H1 (cell line): Measurements from ENCODE around the gene CHI3L1. TPM values are rescaled to one million over a fixed set of nuclear protein-coding genes. Genes with fewer than 3 reads are reported as not detected.

Source experiments
- CTCF ChIA-PET: fragments of 300-600 bp; sonication (Branson Sonifier 250); formaldehyde crosslinking; loops from one replicate; lab custom pipeline; 2021; ENCODE audit not compliant: partially characterized antibody; lab: Charles Lee
- POLR2A ChIA-PET: fragments of 300-600 bp; sonication (Branson Sonifier 250); formaldehyde crosslinking; loops from one replicate; lab custom pipeline; 2021; ENCODE audit warnings: inconsistent platforms; ENCODE audit not compliant: partially characterized antibody; lab: Charles Lee
- DNase-seq, 2 experiments: peaks; one replicate each; pipeline versions ENCODE4 v3.0.0 to v3.0.0-alpha.2; 2010 to 2022; ENCODE audit warnings: low spot score in 2 of 2, low read depth in 1 of 2, mixed read lengths in 1 of 2
- FAIRE-seq: peaks from 2 replicates; lab custom pipeline; 2011; peaks lifted over from hg19 to GRCh38; lab: Jason Lieb, UNC
- H2AFZ ChIP-seq: 2 replicates; pipeline ENCODE4 v1.8.1; 2012; ENCODE audit warnings: low read length, inconsistent platforms
- H2AK5ac ChIP-seq: 2 replicates; pipeline ENCODE4 v1.6.1; 2013; ENCODE audit warnings: low read depth, low read length
- H2BK120ac ChIP-seq: replicated peaks from 2 replicates; pipeline ENCODE3; 2013; ENCODE audit warnings: low read depth, low read length, inconsistent platforms
- H2BK12ac ChIP-seq: 2 replicates; pipeline ENCODE4 v1.6.1; 2013; ENCODE audit warnings: low read depth, low read length
- H2BK15ac ChIP-seq: 2 replicates; pipeline ENCODE4 v1.6.1; 2013; ENCODE audit warnings: low read length
- H2BK20ac ChIP-seq: 2 replicates; pipeline ENCODE4 v1.6.1; 2013; ENCODE audit warnings: low read length
- H2BK5ac ChIP-seq: 2 replicates; pipeline ENCODE4 v1.6.1; 2013; ENCODE audit warnings: low read depth, low read length
- H3K14ac ChIP-seq: 2 replicates; pipeline ENCODE4 v1.6.1; 2013; ENCODE audit warnings: inconsistent platforms; ENCODE audit not compliant: insufficient read length
- H3K18ac ChIP-seq: 2 replicates; pipeline ENCODE4 v1.6.1; 2013; ENCODE audit warnings: low read length; ENCODE audit errors: extremely low read depth
- H3K23ac ChIP-seq: 2 replicates; pipeline ENCODE4 v1.6.1; 2013; ENCODE audit warnings: inconsistent platforms; ENCODE audit not compliant: insufficient read length
- H3K23me2 ChIP-seq: 2 replicates; pipeline ENCODE4 v1.6.1; 2013; ENCODE audit warnings: low read depth, low read length
- H3K27ac ChIP-seq: 2 replicates; pipeline ENCODE4 v1.6.1; 2011; ENCODE audit warnings: low read depth, low read length, inconsistent platforms
- H3K27me3 ChIP-seq, 4 experiments: replicated peaks in 1 of 4; 1 replicate in 1 of 4; 2 replicates in 3 of 4; pipeline versions ENCODE4 v1.6.1 to v1.8.1; 2011 to 2013; ENCODE audit warnings: low read length in 3 of 4, mild to moderate bottlenecking in 3 of 4, inconsistent platforms in 2 of 4, mixed read lengths in 2 of 4, moderate library complexity in 1 of 4; ENCODE audit not compliant: control insufficient read depth in 3 of 4, insufficient read depth in 3 of 4; ENCODE audit errors: extremely low read depth in 1 of 4
- H3K36me3 ChIP-seq, 4 experiments: 2 replicates each; pipeline versions ENCODE4 v1.6.1 to v1.8.1; 2011 to 2013; ENCODE audit warnings: mild to moderate bottlenecking in 4 of 4, low read length in 3 of 4, moderate library complexity in 2 of 4, control low read depth in 1 of 4, inconsistent platforms in 1 of 4; ENCODE audit not compliant: insufficient read depth in 4 of 4, control insufficient read depth in 2 of 4
- H3K4ac ChIP-seq: replicated peaks from 2 replicates; pipeline ENCODE3; 2013; ENCODE audit warnings: low read length, low read depth, mixed read lengths, inconsistent platforms; ENCODE audit not compliant: insufficient read length
- H3K4me1 ChIP-seq, 4 experiments: replicated peaks in 1 of 4; 1 replicate in 1 of 4; 2 replicates in 3 of 4; pipeline versions ENCODE4 v1.6.1 to v1.8.1; 2011 to 2013; ENCODE audit warnings: low read length in 3 of 4, inconsistent platforms in 2 of 4, mixed read lengths in 1 of 4; ENCODE audit not compliant: insufficient read depth in 4 of 4, control insufficient read depth in 3 of 4
- H3K4me2 ChIP-seq, 2 experiments: 2 replicates each; pipeline versions ENCODE4 v1.6.1 to v1.8.1; 2011 to 2013; ENCODE audit warnings: low read depth in 2 of 2, low read length in 2 of 2, control low read depth in 1 of 2, inconsistent platforms in 1 of 2, mild to moderate bottlenecking in 1 of 2; ENCODE audit not compliant: insufficient read depth in 1 of 2
- H3K4me3 ChIP-seq, 4 experiments: fragments of 200-600, 300-600 bp in 1 of 4; sonication (generic), shearing (Covaris generic), sonication (Bioruptor Twin) in 1 of 4; 2 replicates each; pipeline versions ENCODE4 v1.5.1 to v1.8.1; 2011 to 2016; ENCODE audit warnings: low read length in 4 of 4, low read depth in 3 of 4, control low read depth in 2 of 4, inconsistent platforms in 2 of 4, mild to moderate bottlenecking in 2 of 4, mixed read lengths in 1 of 4, moderate library complexity in 1 of 4; ENCODE audit not compliant: insufficient read depth in 2 of 4; ENCODE audit errors: extremely low read depth in 1 of 4
- H3K56ac ChIP-seq: replicated peaks from 2 replicates; pipeline ENCODE3; 2013; ENCODE audit warnings: low read depth, mild to moderate bottlenecking, mixed read lengths, low read length, inconsistent platforms; ENCODE audit not compliant: insufficient read length
- H3K79me1 ChIP-seq: 2 replicates; pipeline ENCODE4 v1.6.1; 2013; ENCODE audit warnings: low read depth, low read length, control low read depth
- H3K79me2 ChIP-seq, 2 experiments: 2 replicates each; pipeline versions ENCODE4 v1.6.1 to v1.8.1; 2012 to 2013; ENCODE audit warnings: low read length in 2 of 2, mild to moderate bottlenecking in 2 of 2, inconsistent platforms in 1 of 2; ENCODE audit not compliant: insufficient read depth in 2 of 2, control insufficient read depth in 1 of 2
- H3K9ac ChIP-seq, 4 experiments: replicated peaks in 1 of 4; 1 replicate in 1 of 4; 2 replicates in 3 of 4; pipeline versions ENCODE4 v1.6.1 to v1.8.1; 2011 to 2013; ENCODE audit warnings: low read depth in 3 of 4, low read length in 3 of 4, control low read depth in 2 of 4, mild to moderate bottlenecking in 2 of 4, moderate library complexity in 2 of 4, inconsistent platforms in 1 of 4; ENCODE audit errors: extremely low read depth in 1 of 4
- H3K9me3 ChIP-seq, 2 experiments: 2 replicates each; pipeline versions ENCODE4 v1.6.1 to v1.8.1; 2012 to 2013; ENCODE audit warnings: mild to moderate bottlenecking in 2 of 2, moderate library complexity in 2 of 2, control low read depth in 1 of 2, inconsistent platforms in 1 of 2, low read depth in 1 of 2, low read length in 1 of 2, mixed read lengths in 1 of 2; ENCODE audit not compliant: insufficient read depth in 2 of 2
- H4K20me1 ChIP-seq, 2 experiments: replicated peaks in 1 of 2; 2 replicates each; pipeline versions ENCODE3 to v1.8.1; 2011 to 2013; ENCODE audit warnings: inconsistent platforms in 2 of 2, low read length in 2 of 2, mild to moderate bottlenecking in 1 of 2; ENCODE audit not compliant: insufficient read depth in 2 of 2, control insufficient read depth in 1 of 2
- H4K5ac ChIP-seq: 2 replicates; pipeline ENCODE4 v1.6.1; 2013; ENCODE audit warnings: low read length, low read depth, mixed read lengths, inconsistent platforms; ENCODE audit not compliant: insufficient read length
- H4K8ac ChIP-seq: 2 replicates; pipeline ENCODE4 v1.8.0; 2013; ENCODE audit warnings: mild to moderate bottlenecking, moderate library complexity, low read length, inconsistent platforms; ENCODE audit not compliant: insufficient read depth; ENCODE audit errors: extremely low read depth
- H4K91ac ChIP-seq: replicated peaks from 2 replicates; pipeline ENCODE3; 2013; ENCODE audit warnings: low read length, mixed read lengths, inconsistent platforms; ENCODE audit not compliant: insufficient read length
- CHD2 ChIP-seq: IDR thresholded peaks from 2 replicates; pipeline ENCODE4 v1.6.1; 2012; ENCODE audit warnings: low read length, improper control_type of control experiment
- JUN ChIP-seq: IDR thresholded peaks from 2 replicates; pipeline ENCODE4 v1.6.1; 2011; ENCODE audit warnings: low read depth, mild to moderate bottlenecking, improper control_type of control experiment, low read length
- PHF8 ChIP-seq: fragments of 200-600 bp; sonication (generic); conservative IDR thresholded peaks from 2 replicates; pipeline ENCODE4 v1.7.1; 2012; ENCODE audit warnings: low read depth, mild to moderate bottlenecking, inconsistent platforms, low read length, moderate library complexity
- RBBP5 ChIP-seq: IDR thresholded peaks from 2 replicates; pipeline ENCODE4 v1.7.1; 2012; ENCODE audit warnings: low read depth, mild to moderate bottlenecking, inconsistent platforms, low read length, moderate library complexity, borderline replicate concordance
- RNF2 ChIP-seq: fragments of 200-900, 300-1000 bp; sonication (generic); IDR thresholded peaks from 2 replicates; pipeline ENCODE4 v1.7.1; 2016; ENCODE audit warnings: borderline replicate concordance, low read depth, mild to moderate bottlenecking, antibody characterized with exemption, low read length; ENCODE audit not compliant: poor library complexity, severe bottlenecking; ENCODE audit errors: missing control alignments
- TAF7 ChIP-seq: optimal IDR thresholded peaks from 2 replicates; pipeline ENCODE3; 2011; ENCODE audit warnings: low read depth, mild to moderate bottlenecking, inconsistent platforms, low read length, moderate library complexity, borderline replicate concordance
- TEAD4 ChIP-seq: IDR thresholded peaks from 2 replicates; pipeline ENCODE4 v1.6.1; 2012; ENCODE audit warnings: low read depth, low read length, inconsistent platforms, mixed read lengths
- WGBS, 2 experiments: shearing (Covaris generic) in 1 of 2; methylation state at CpG; one replicate each; pipeline versions ENCODE4 v1.1.6 to v1.1.7; 2013 to 2015; ENCODE audit warnings: low lambda C conversion rate in 2 of 2, mixed read lengths in 2 of 2, inconsistent platforms in 1 of 2, low coverage in 1 of 2, missing lambda C conversion rate in 1 of 2; ENCODE audit not compliant: insufficient replicate concordance in 2 of 2, insufficient coverage in 1 of 2, insufficient read length in 1 of 2; ENCODE audit errors: extremely low coverage in 1 of 2, missing lambda C conversion rate in 1 of 2; 5-methylcytosine and 5-hydroxymethylcytosine counted together
- polyA plus RNA-seq, 7 experiments: library from polyadenylated mRNA; depleted of rRNA in 3 of 7; stranded (reverse) in 5 of 7; unstranded in 2 of 7; fragments of >200 nt in 5 of 7; fragments of 200-250 nt in 2 of 7; gene quantifications; 1 replicate in 5 of 7; 2 replicates in 1 of 7; 4 replicates in 1 of 7; pipeline versions ENCODE4 v1.2.1 to v1.2.3, GENCODE V29; 2011 to 2013; ENCODE audit warnings: missing spikeins in 2 of 7, mixed read lengths in 2 of 7
- total RNA-seq: library from RNA; stranded (reverse); fragmentation: NEBNext Ultra II Directional; extraction: Animal tissue kit (Norgen Biotek cat#: 25700); gene quantifications from 2 replicates; pipeline ENCODE4 v1.2.1, GENCODE V29; 2021
- TF ChIP-seq, protein P1 (sequence below): IDR thresholded peaks from 2 replicates; pipeline ENCODE4 v1.6.1; 2012; ENCODE audit warnings: low read length, inconsistent platforms
- TF ChIP-seq, protein P2 (sequence below): IDR thresholded peaks from 2 replicates; pipeline ENCODE4 v1.6.1; 2012; ENCODE audit warnings: inconsistent platforms
- TF ChIP-seq, protein P3 (sequence below): IDR thresholded peaks from 2 replicates; pipeline ENCODE4 v1.6.1; 2011; ENCODE audit warnings: low read depth, mild to moderate bottlenecking, low read length; ENCODE audit not compliant: insufficient read depth

Gene CHI3L1
- total and polyA plus RNA-seq, 2 of the 8 experiments (the other 6 are each of a cell fraction or from before 2014, with no cell fraction given) = 1.0 TPM; not detected in 1

DNA sequence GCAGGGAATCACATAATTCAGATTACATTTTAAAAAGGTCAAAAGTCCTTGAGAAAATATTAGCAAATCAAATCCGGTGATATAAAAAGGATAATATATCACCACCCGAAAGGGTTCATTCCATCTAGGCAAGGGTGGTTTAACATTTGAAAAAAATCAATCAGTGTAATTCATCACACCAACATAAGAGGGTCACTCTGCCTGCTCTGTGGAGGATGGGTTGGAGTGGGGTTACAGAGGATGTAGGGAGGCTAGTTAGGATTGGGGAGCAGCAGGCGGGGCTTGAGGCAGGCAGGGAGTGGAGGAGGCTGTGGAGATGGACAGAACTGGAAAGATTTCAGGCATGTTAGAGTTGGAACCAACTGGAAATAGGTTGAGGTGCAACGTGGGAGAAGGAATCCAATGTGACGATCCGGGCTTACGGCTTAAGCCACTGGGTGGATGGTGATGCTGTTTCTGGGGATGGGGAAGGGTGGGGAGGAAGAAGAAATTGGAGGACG is 46.5 kb downstream of the CHI3L1 start:
- H2AFZ ChIP-seq = no peak overlapping the region
- no peak overlapping the region for H2BK15ac ChIP-seq
- no peak overlapping the region for H4K91ac ChIP-seq
- H4K8ac ChIP-seq = no peak overlapping the region
- no peak overlapping the region for H3K4ac ChIP-seq
- H3K79me2 ChIP-seq = no peaks in the 10 kb centered on the region
- no peak overlapping the region for H3K14ac ChIP-seq
- H3K27ac ChIP-seq = no peak overlapping the region
- no peaks in the 10 kb centered on the region for H3K36me3 ChIP-seq
- no peaks in the 10 kb centered on the region; the same call in 1 of the 2 replicates for H3K23me2 ChIP-seq
- H3K4me2 ChIP-seq = no peak overlapping the region
- H3K4me3 ChIP-seq = no peak overlapping the region
- no peak overlapping the region for H3K23ac ChIP-seq
- H4K20me1 ChIP-seq = peaks cover 0 to 1% of the 10 kb centered on the region in 2 experiments
- H2BK5ac ChIP-seq = no peak overlapping the region
- H3K79me1 ChIP-seq = no peaks in the 10 kb centered on the region
- H2BK120ac ChIP-seq = no peak overlapping the region
- no peak overlapping the region for H3K56ac ChIP-seq
- DNase-seq = no peak
- no peak overlapping the region for H4K5ac ChIP-seq
- H3K18ac ChIP-seq = no peak overlapping the region
- no peak overlapping the region for H2BK20ac ChIP-seq
- no peak for FAIRE-seq
- peaks cover 0 to 5% of the 10 kb centered on the region in 2 experiments; a peak in 1 of 4 replicates for H3K9me3 ChIP-seq
- H3K9ac ChIP-seq = no peak overlapping the region
- H2BK12ac ChIP-seq = no peak overlapping the region
- WGBS, 2 experiments = 91% methylated on average over 8 of the region's 8 CpGs; no CpG with 5 or more reads in 1 of the 2 experiments
- CTCF ChIA-PET = interaction anchor here (1.8 to 49.1 kb wide), 6 partner anchors 7 to 91 kb away, joined by 10 to 1071 read pairs (median 270); partner anchors contain the start of genes ADORA1 and PPFIA4
- peaks cover 0 to 5% (median 0%) of the 10 kb centered on the region in 4 experiments; a peak in 1 of 7 replicates for H3K4me1 ChIP-seq
- H2AK5ac ChIP-seq = no peak overlapping the region
- no peaks in the 10 kb centered on the region for H3K27me3 ChIP-seq
- POLR2A ChIA-PET = no interaction called here
- TF ChIP-seq PHF8 = no peak
- no peak for TF ChIP-seq RNF2
- no peak for TF ChIP-seq CHD2
- no peak for TF ChIP-seq TAF7
- no peak for TF ChIP-seq RBBP5
- no peak for TF ChIP-seq JUN
- TF ChIP-seq, protein P1, sequence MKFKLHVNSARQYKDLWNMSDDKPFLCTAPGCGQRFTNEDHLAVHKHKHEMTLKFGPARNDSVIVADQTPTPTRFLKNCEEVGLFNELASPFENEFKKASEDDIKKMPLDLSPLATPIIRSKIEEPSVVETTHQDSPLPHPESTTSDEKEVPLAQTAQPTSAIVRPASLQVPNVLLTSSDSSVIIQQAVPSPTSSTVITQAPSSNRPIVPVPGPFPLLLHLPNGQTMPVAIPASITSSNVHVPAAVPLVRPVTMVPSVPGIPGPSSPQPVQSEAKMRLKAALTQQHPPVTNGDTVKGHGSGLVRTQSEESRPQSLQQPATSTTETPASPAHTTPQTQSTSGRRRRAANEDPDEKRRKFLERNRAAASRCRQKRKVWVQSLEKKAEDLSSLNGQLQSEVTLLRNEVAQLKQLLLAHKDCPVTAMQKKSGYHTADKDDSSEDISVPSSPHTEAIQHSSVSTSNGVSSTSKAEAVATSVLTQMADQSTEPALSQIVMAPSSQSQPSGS = no peak
- TF ChIP-seq, protein P2, sequence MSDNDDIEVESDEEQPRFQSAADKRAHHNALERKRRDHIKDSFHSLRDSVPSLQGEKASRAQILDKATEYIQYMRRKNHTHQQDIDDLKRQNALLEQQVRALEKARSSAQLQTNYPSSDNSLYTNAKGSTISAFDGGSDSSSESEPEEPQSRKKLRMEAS = no peak
- TF ChIP-seq, protein P3, sequence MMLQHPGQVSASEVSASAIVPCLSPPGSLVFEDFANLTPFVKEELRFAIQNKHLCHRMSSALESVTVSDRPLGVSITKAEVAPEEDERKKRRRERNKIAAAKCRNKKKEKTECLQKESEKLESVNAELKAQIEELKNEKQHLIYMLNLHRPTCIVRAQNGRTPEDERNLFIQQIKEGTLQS = no peak
- TF ChIP-seq TEAD4 = no peak
